Endothelial cell of umbilical vein (primary cell): ENCODE data around the gene SLFN12L. TPM values are rescaled to one million over a fixed set of nuclear protein-coding genes. Genes with fewer than 3 reads are reported as not detected.

ENCODE experiments used
- BruUV-seq: library from RNA; stranded (reverse); fragments of 400-500 nt; replicated peaks from 2 replicates; lab custom pipeline; 2021; lab: Mats Ljungman, UMichigan
- CTCF ChIA-PET: fragments of 300-600, 350-600 bp; sonication (Branson Sonifier 250); formaldehyde crosslinking; loops from one replicate; lab custom pipeline; 2021; ENCODE audit warnings: antibody characterized with exemption, inconsistent platforms; lab: Charles Lee
- POLR2A ChIA-PET: fragments of 300-600, 350-600 bp; sonication (Branson Sonifier 250); formaldehyde crosslinking; loops from one replicate; lab custom pipeline; 2021; ENCODE audit warnings: antibody characterized with exemption, inconsistent platforms; lab: Charles Lee
- DNase-seq: peaks from one replicate; pipeline ENCODE4 v3.0.0-alpha.2; 2011; ENCODE audit warnings: low read depth, low spot score
- FAIRE-seq: peaks from 2 replicates; lab custom pipeline; 2011; peaks lifted over from hg19 to GRCh38; lab: Jason Lieb, UNC
- H2AFZ ChIP-seq: 2 replicates; pipeline ENCODE4 v1.6.0; 2012; ENCODE audit warnings: low read depth, low read length, control low read depth, inconsistent platforms
- H3K27ac ChIP-seq: 2 replicates; pipeline ENCODE4 v1.5.1; 2011; ENCODE audit warnings: low read depth, mild to moderate bottlenecking, control low read depth, low read length, moderate library complexity; ENCODE audit not compliant: insufficient read depth
- H3K27me3 ChIP-seq, 2 experiments: 2 replicates each; pipeline versions ENCODE4 v1.6.0 to v1.6.1; 2011; ENCODE audit warnings: low read length in 2 of 2, mixed read lengths in 1 of 2; ENCODE audit not compliant: control insufficient read depth in 2 of 2, insufficient read depth in 2 of 2
- H3K36me3 ChIP-seq, 2 experiments: 2 replicates in 1 of 2; 3 replicates in 1 of 2; pipeline ENCODE4 v1.5.1; 2011; ENCODE audit warnings: low read length in 2 of 2, mild to moderate bottlenecking in 1 of 2, moderate library complexity in 1 of 2; ENCODE audit not compliant: control insufficient read depth in 2 of 2, insufficient read depth in 2 of 2; ENCODE audit errors: extremely low read depth in 1 of 2
- H3K4me1 ChIP-seq: 3 replicates; pipeline ENCODE4 v1.5.1; 2011; ENCODE audit warnings: mild to moderate bottlenecking, low read length; ENCODE audit not compliant: control insufficient read depth, insufficient read depth; ENCODE audit errors: extremely low read depth
- H3K4me2 ChIP-seq: 2 replicates; pipeline ENCODE4 v1.6.1; 2011; ENCODE audit warnings: low read length, control low read depth, mixed read lengths; ENCODE audit not compliant: insufficient read depth
- H3K4me3 ChIP-seq, 3 experiments: fragments of 200-600 bp in 1 of 3; sonication (generic), shearing (Covaris generic) in 1 of 3; replicated peaks in 1 of 3; 2 replicates each; pipeline ENCODE4 v1.5.1; 2011 to 2016; ENCODE audit warnings: control low read depth in 3 of 3, low read length in 3 of 3, mild to moderate bottlenecking in 2 of 3, inconsistent platforms in 1 of 3, low read depth in 1 of 3, moderate library complexity in 1 of 3; ENCODE audit not compliant: insufficient read depth in 1 of 3
- H3K79me2 ChIP-seq: 2 replicates; pipeline ENCODE4 v1.6.0; 2012; ENCODE audit warnings: low read length, inconsistent platforms; ENCODE audit not compliant: control insufficient read depth, insufficient read depth
- H3K9ac ChIP-seq: replicated peaks from 2 replicates; pipeline ENCODE3; 2011; ENCODE audit warnings: low read length, control low read depth; ENCODE audit not compliant: insufficient read depth; ENCODE audit errors: extremely low read depth
- H3K9me1 ChIP-seq: replicated peaks from 3 replicates; pipeline ENCODE4 v1.6.0; 2011; ENCODE audit warnings: mild to moderate bottlenecking, low read length; ENCODE audit not compliant: control insufficient read depth, insufficient read depth; ENCODE audit errors: extremely low read depth
- H3K9me3 ChIP-seq: replicated peaks from 2 replicates; pipeline ENCODE4 v1.5.1; 2012; ENCODE audit warnings: low read length, inconsistent platforms; ENCODE audit not compliant: control insufficient read depth, insufficient read depth
- H4K20me1 ChIP-seq: replicated peaks from 2 replicates; pipeline ENCODE3; 2011; ENCODE audit warnings: mild to moderate bottlenecking, low read length; ENCODE audit not compliant: control insufficient read depth, insufficient read depth; ENCODE audit errors: extremely low read depth
- CTCF ChIP-seq, 2 donors: IDR thresholded peaks; 1 replicate in 1 of 2; 2 replicates in 1 of 2; pipeline ENCODE4 v1.5.1; 2011; ENCODE audit warnings: low read length in 2 of 2, mild to moderate bottlenecking in 2 of 2, moderate library complexity in 2 of 2, control low read depth in 1 of 2, inconsistent platforms in 1 of 2, low read depth in 1 of 2; ENCODE audit not compliant: insufficient read depth in 1 of 2; ENCODE audit errors: extremely low read depth in 1 of 2
- EZH2 ChIP-seq: IDR thresholded peaks from 2 replicates; pipeline ENCODE4 v1.6.1; 2012; ENCODE audit warnings: borderline replicate concordance, low read depth, mild to moderate bottlenecking, moderate library complexity, low read length, inconsistent platforms; ENCODE audit not compliant: severe bottlenecking
- FOS ChIP-seq: IDR thresholded peaks from 2 replicates; pipeline ENCODE4 v1.6.1; 2011; ENCODE audit warnings: mild to moderate bottlenecking, low read length, moderate library complexity, borderline replicate concordance; ENCODE audit not compliant: insufficient read depth
- GATA2 ChIP-seq: IDR thresholded peaks from 2 replicates; pipeline ENCODE4 v1.7.0; 2011; ENCODE audit warnings: low read depth, mild to moderate bottlenecking, moderate library complexity, mixed read lengths, low read length; ENCODE audit not compliant: insufficient read length, insufficient read depth
- JUN ChIP-seq: IDR thresholded peaks from 2 replicates; pipeline ENCODE4 v1.6.1; 2011; ENCODE audit warnings: borderline replicate concordance, low read depth; ENCODE audit not compliant: insufficient read length, insufficient read depth
- MYC ChIP-seq: IDR thresholded peaks from one replicate; pipeline ENCODE4 v1.6.1; 2011; ENCODE audit warnings: mild to moderate bottlenecking, low read depth, low read length
- POLR2A ChIP-seq: IDR thresholded peaks from 2 replicates; pipeline ENCODE4 v1.6.1; 2012; ENCODE audit warnings: low read depth, mild to moderate bottlenecking, control low read depth, low read length
- POLR2AphosphoS5 ChIP-seq: IDR thresholded peaks from 2 replicates; pipeline ENCODE4 v1.6.1; 2012; ENCODE audit warnings: low read depth, mild to moderate bottlenecking, control low read depth, low read length, moderate library complexity; ENCODE audit not compliant: insufficient read depth
- dilution Hi-C: fragments of 300-500 bp; cut with MboI; formaldehyde crosslinking; loops from one replicate; pipeline ENCODE4 v1.15.0; 2019; ENCODE audit warnings: low sequenced_read_pairs; ENCODE audit not compliant: extremely low pct_ligation_motif_present
- intact Hi-C: fragments of 100-400 bp; cut with micrococcal nuclease; formaldehyde crosslinking; loops from one replicate; pipeline ENCODE4 v1.10.0; 2022
- polyA plus RNA-seq, 4 experiments: library from polyadenylated mRNA; depleted of rRNA in 3 of 4; stranded (reverse) in 3 of 4; unstranded in 1 of 4; fragments of >200 nt; gene quantifications; 2 replicates each; pipeline versions ENCODE4 v1.2.1 to v1.2.3, GENCODE V29; 2011 to 2012; ENCODE audit warnings: missing spikeins in 1 of 4
- total RNA-seq: library from RNA; stranded (reverse); gene quantifications from 2 replicates; pipeline ENCODE4 v1.2.3, GENCODE V29; 2021

SLFN12L gene
- total and polyA plus RNA-seq, 2 donors (not counting 3 experiments of a cell fraction or from before 2014, with no cell fraction given) = not detected

- H3K79me2 ChIP-seq = no peaks in the 10 kb centered on the region
- no peak overlapping the region for H2AFZ ChIP-seq
- no peak overlapping the region for H3K9ac ChIP-seq
- no peak overlapping the region for H3K4me2 ChIP-seq
- no peaks in the 10 kb centered on the region for H3K9me1 ChIP-seq
- TF ChIP-seq POLR2AphosphoS5 (no peak), EZH2 (no peak), CTCF (IDR thresholded peaks at IDR 0.05; ENCODE audit: extremely low read depth in 1 of 2, insufficient read depth in 1 of 2, low read depth in 1 of 2, low read length in 2 of 2) (peak; percentile 7 to 27), GATA2 (no peak), JUN (no peak), MYC (no peak), POLR2A (no peak), FOS (no peak)
- no peak overlapping the region for H3K27ac ChIP-seq
- H3K27me3 ChIP-seq = peaks cover 23 to 36% of the 10 kb centered on the region in 2 experiments
- ChIA-PET POLR2A (interaction anchor here (0.6 kb wide), 1 partner anchor 123 kb away, joined by 6 read pairs; the partner anchor contains the start of gene SLFN12), CTCF (interaction anchor here (0.6 to 2.7 kb wide), 7 partner anchors 9 to 194 kb away, joined by 3 to 35 read pairs (median 4); partner anchors contain the start of gene PEX12)
- DNase-seq = no peak
- no TSS peak for BruUV-seq
- no peaks in the 10 kb centered on the region for H3K36me3 ChIP-seq
- no peak for FAIRE-seq
- H3K4me1 ChIP-seq = no peaks in the 10 kb centered on the region
- intact Hi-C loops (loop anchor here (1.0 kb wide), 1 partner anchor 192 kb away; no protein-coding TSS in a partner anchor), dilution Hi-C loops (no loop called here)
- no peaks in the 10 kb centered on the region for H3K9me3 ChIP-seq
- no peak overlapping the region for H3K4me3 ChIP-seq
- H4K20me1 ChIP-seq = no peaks in the 10 kb centered on the region
These were observed 18.2 kb upstream of the SLFN12L start for GRCh38 chr17:35555691-35556090.
